ENCODE measurements around the gene NAP1L5.

Gene NAP1L5

DNA sequence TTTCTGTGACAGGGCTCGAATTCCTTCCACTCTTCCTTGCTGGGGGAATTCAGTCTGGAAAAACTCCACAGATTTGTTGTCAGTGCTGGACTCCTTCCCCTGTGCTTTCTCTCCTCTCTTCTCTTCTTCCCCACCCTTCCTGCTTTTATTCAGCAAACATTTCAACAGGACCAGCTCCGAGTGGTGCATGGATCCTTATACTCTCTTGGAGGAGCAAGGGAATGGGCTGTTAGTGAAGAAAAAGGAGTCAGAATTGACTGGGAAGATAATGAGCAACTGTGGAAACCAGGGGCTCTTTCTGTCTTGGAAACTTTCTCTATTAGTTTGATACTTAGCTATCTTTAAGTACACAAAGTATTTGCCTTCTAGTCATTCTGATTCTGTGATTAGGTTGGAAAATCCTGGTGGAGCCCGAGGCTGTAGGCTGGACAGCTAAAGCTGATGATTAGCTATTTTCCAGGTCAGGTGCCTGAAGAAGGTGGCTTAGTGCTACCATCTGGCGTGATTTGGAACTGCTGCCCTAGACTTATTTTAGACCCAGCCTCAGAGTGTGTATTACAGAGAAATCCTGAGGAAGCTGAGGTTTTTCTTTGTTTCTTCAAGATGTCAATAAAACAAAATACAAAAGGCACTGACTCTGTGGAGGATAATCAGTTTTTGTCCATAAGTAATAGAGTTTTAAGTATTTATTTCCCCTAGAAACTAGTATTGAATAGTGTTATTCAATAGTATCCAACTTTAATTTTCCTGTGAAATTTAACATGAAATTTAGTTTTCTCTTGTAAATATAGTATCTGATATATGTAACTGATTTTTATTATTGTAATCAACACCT lies 38.4 kb downstream of the NAP1L5 start:
- no peak for DNase-seq

- DNase-seq: no peak
Measured at GRCh38 chr4:88655226-88655625, 42.4 kb downstream of the NAP1L5 start.

- DNase-seq: no peak
Measured at GRCh38 chr4:88653371-88653946, 44.2 kb downstream of the NAP1L5 start.

DNA sequence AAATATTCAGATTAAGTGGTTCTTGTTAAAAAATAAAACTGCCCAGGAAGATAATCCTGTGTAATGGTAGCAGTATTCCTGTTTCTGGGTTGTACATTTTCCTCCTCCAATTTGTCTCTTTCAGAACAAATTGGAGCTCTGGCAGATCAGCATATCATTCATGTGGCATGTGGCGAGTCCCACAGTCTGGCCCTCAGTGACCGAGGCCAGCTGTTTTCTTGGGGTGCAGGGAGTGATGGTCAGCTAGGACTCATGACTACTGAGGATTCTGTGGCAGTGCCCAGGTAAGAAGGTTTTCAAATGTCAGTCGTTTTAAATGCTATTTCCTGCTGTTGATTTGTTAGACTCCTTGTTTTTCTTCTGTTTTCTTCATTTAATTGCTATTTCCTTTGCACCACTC lies 47.9 kb downstream of the NAP1L5 start:
- no peak for DNase-seq

GRCh38 chr4:88646528-88647280 lies 50.9 kb downstream of the NAP1L5 start:
- DNase-seq: no peak

GRCh38 chr4:88645994-88646393 lies 51.6 kb downstream of the NAP1L5 start:
- DNase-seq: no peak

All from right forelimb (tissue), 1 donor.